Renal cortical epithelial cell (primary cell): ENCODE results near the gene CCS. TPM values are rescaled to one million over a fixed set of nuclear protein-coding genes. Genes with fewer than 3 reads are reported as not detected.

Experiments
- total RNA-seq: library from RNA; depleted of rRNA; stranded (reverse); fragments of >200 nt; gene quantifications from 2 replicates; pipeline ENCODE4 v1.2.3, GENCODE V29; 2014

Gene CCS
- total RNA-seq, 1 donor from 2014 or later, result 23.8 TPM

Other genes with a start within 250 kb of the CCS start
- gene BRMS1, start 248.1 kb upstream of the CCS start, total RNA-seq, result 50.1 and 74.1 TPM in 2 replicates
- gene B4GAT1, start 245.6 kb upstream of the CCS start, total RNA-seq, result 20.7 and 32.2 TPM in 2 replicates
- gene SLC29A2, start 221.4 kb upstream of the CCS start, total RNA-seq, result 1.4 and 5.3 TPM in 2 replicates
- not detected in 2 replicates for gene NPAS4, start 172.2 kb upstream of the CCS start, total RNA-seq
- 33.3 and 52.4 TPM in 2 replicates for gene MRPL11, start 154.3 kb upstream of the CCS start, total RNA-seq
- 4.9 and 6.7 TPM in 2 replicates for gene PELI3, start 126.3 kb upstream of the CCS start, total RNA-seq
- gene DPP3, start 112.8 kb upstream of the CCS start, total RNA-seq, result 73.6 and 95.2 TPM in 2 replicates
- gene BBS1, start 82.5 kb upstream of the CCS start, total RNA-seq, result 20.7 and 120 TPM in 2 replicates
- 15.4 and 15.5 TPM in 2 replicates for gene ZDHHC24, start 47.1 kb upstream of the CCS start, total RNA-seq
- not detected in 2 replicates for gene ACTN3, start 46.3 kb upstream of the CCS start, total RNA-seq
- gene CTSF, start 24.6 kb upstream of the CCS start, total RNA-seq, result 6.6 and 46.7 TPM in 2 replicates
- 0.35 and 0.80 TPM in 2 replicates for gene CCDC87, start 122 bp upstream of the CCS start, total RNA-seq
- 17.9 and 36.4 TPM in 2 replicates for gene RBM14, start 23.4 kb downstream of the CCS start, total RNA-seq
- gene RBM4, start 45.5 kb downstream of the CCS start, total RNA-seq, result 122 and 200 TPM in 2 replicates
- gene RBM4B, start 84.7 kb downstream of the CCS start, total RNA-seq, result 16.1 and 26.7 TPM in 2 replicates
- 88.6 and 208 TPM in 2 replicates for gene SPTBN2, start 136.0 kb downstream of the CCS start, total RNA-seq